Hepatocyte (in vitro differentiated cells): ENCODE measurements around the gene PRKACA. TPM values are rescaled to one million over a fixed set of nuclear protein-coding genes. Genes with fewer than 3 reads are reported as not detected.

ENCODE experiments used
- DNase-seq: peaks from one replicate; pipeline ENCODE4 v3.0.0-alpha.2; 2016; ENCODE audit warnings: low spot score
- H2AFZ ChIP-seq: fragments of 200-600 bp; sonication (generic); 2 replicates; pipeline ENCODE4 v1.6.0; 2016; ENCODE audit warnings: antibody characterized with exemption, mild to moderate bottlenecking
- H3K27ac ChIP-seq: fragments of 200-600 bp; sonication (generic); 2 replicates; pipeline ENCODE4 v1.5.1; 2016; ENCODE audit warnings: mild to moderate bottlenecking
- H3K27me3 ChIP-seq: fragments of 200-600 bp; sonication (generic); 2 replicates; pipeline ENCODE4 v1.6.1; 2016
- H3K36me3 ChIP-seq: fragments of 200-600 bp; sonication (generic); replicated peaks from 2 replicates; pipeline ENCODE4 v1.5.1; 2016; ENCODE audit warnings: low read depth; ENCODE audit not compliant: insufficient read depth
- H3K4me1 ChIP-seq: fragments of 200-600 bp; sonication (generic); 2 replicates; pipeline ENCODE4 v1.5.1; 2016; ENCODE audit warnings: mild to moderate bottlenecking, moderate library complexity; ENCODE audit not compliant: insufficient read depth
- H3K4me2 ChIP-seq: fragments of 200-600 bp; sonication (generic); 2 replicates; pipeline ENCODE4 v1.6.0; 2016
- H3K4me3 ChIP-seq: fragments of 200-600 bp; sonication (generic); 2 replicates; pipeline ENCODE4 v1.5.1; 2016; ENCODE audit warnings: mild to moderate bottlenecking
- H3K79me2 ChIP-seq: fragments of 200-600 bp; sonication (generic); 2 replicates; pipeline ENCODE4 v1.6.0; 2017; ENCODE audit warnings: mild to moderate bottlenecking
- H3K9me2 ChIP-seq: fragments of 200-600 bp; sonication (generic); replicated peaks from 2 replicates; pipeline ENCODE4 v1.6.0; 2017; ENCODE audit warnings: mild to moderate bottlenecking; ENCODE audit not compliant: insufficient read depth
- H3K9me3 ChIP-seq: fragments of 200-600 bp; sonication (generic); 2 replicates; pipeline ENCODE4 v1.5.1; 2016; ENCODE audit warnings: low read depth, mild to moderate bottlenecking
- H4K20me1 ChIP-seq: fragments of 200-600 bp; sonication (generic); 2 replicates; pipeline ENCODE4 v1.6.0; 2016; ENCODE audit warnings: mild to moderate bottlenecking; ENCODE audit not compliant: insufficient read depth, poor library complexity, severe bottlenecking
- CTCF ChIP-seq: fragments of 200-600 bp; sonication (generic); IDR thresholded peaks from 2 replicates; pipeline ENCODE4 v1.5.1; 2016; ENCODE audit warnings: antibody characterized with exemption, mild to moderate bottlenecking; ENCODE audit not compliant: poor library complexity
- EZH2 ChIP-seq: fragments of 200-600 bp; sonication (generic); IDR thresholded peaks from 2 replicates; pipeline ENCODE4 v1.6.1; 2016; ENCODE audit warnings: antibody characterized with exemption, mild to moderate bottlenecking, borderline replicate concordance
- EZH2phosphoT487 ChIP-seq: fragments of 200-600 bp; sonication (generic); IDR thresholded peaks from one replicate; pipeline ENCODE4 v1.6.1; 2018; ENCODE audit warnings: antibody characterized with exemption, mild to moderate bottlenecking, low read depth, moderate library complexity; ENCODE audit not compliant: unreplicated experiment, severe bottlenecking
- WGBS: methylation state at CpG from one replicate; pipeline ENCODE4 v1.1.6; 2016; ENCODE audit warnings: low lambda C conversion rate; ENCODE audit errors: missing lambda C conversion rate; 5-methylcytosine and 5-hydroxymethylcytosine counted together
- polyA plus RNA-seq: library from polyadenylated mRNA; unstranded; fragments of >200 nt; fragmentation: Nextera tagmentation; extraction: Ambion mirVana; gene quantifications from 2 replicates; pipeline ENCODE4 v1.2.1, GENCODE V29; 2016
- total RNA-seq: library from RNA; depleted of rRNA; stranded (reverse); fragments of >200 nt; gene quantifications from 2 replicates; pipeline ENCODE4 v1.2.3, GENCODE V29; 2014

PRKACA gene
- total and polyA plus RNA-seq, 2 experiments from 2014 or later = 13.4 to 41.5 TPM

- peak; percentile 100 for DNase-seq
- no peaks in the 10 kb centered on the region for H4K20me1 ChIP-seq
- no peaks in the 10 kb centered on the region for H3K27me3 ChIP-seq
- H3K79me2 ChIP-seq = peaks cover 16% of the 10 kb centered on the region
- H3K4me1 ChIP-seq = peaks cover 13% of the 10 kb centered on the region
- TF ChIP-seq CTCF (peak; percentile 95), EZH2phosphoT487 (no peak)
- no peaks in the 10 kb centered on the region for H3K9me2 ChIP-seq
- H3K27ac ChIP-seq = peak within 1 kb of the TSS; percentile 89
- H3K4me2 ChIP-seq = peak within 1 kb of the TSS; percentile 86
- peak within 1 kb of the TSS; percentile 34 for H2AFZ ChIP-seq
- WGBS = under 1% methylated on average over 68 of the region's 78 CpGs
- peak within 1 kb of the TSS; percentile 17 for H3K4me3 ChIP-seq
- no peaks in the 10 kb centered on the region for H3K9me3 ChIP-seq
- H3K36me3 ChIP-seq = no peaks in the 10 kb centered on the region
Measured at GRCh38 chr19:14136509-14137281, 19.1 kb upstream of the PRKACA start, which contains the start of gene ASF1B. Gene ASF1B (minus strand): TSS chr19:14136589. CDS start chr19:14136456, 133 bp downstream.

- peak overlapping the region; percentile 83 for H3K4me2 ChIP-seq
- H3K4me3 ChIP-seq = peak overlapping the region; percentile 5
- no peaks in the 10 kb centered on the region for H3K27me3 ChIP-seq
- H3K9me2 ChIP-seq = no peaks in the 10 kb centered on the region
- H3K27ac ChIP-seq = no peak overlapping the region
- WGBS = 0% methylated on average over 5 of the region's 38 CpGs
- no peak for DNase-seq
- TF ChIP-seq EZH2phosphoT487 = no peak
- no peak for TF ChIP-seq EZH2
- no peak for TF ChIP-seq CTCF
- H4K20me1 ChIP-seq = no peaks in the 10 kb centered on the region
- no peaks in the 10 kb centered on the region for H3K36me3 ChIP-seq
- H3K4me1 ChIP-seq = peaks cover 13% of the 10 kb centered on the region
- H3K79me2 ChIP-seq = peaks cover 14% of the 10 kb centered on the region
- no peaks in the 10 kb centered on the region for H3K9me3 ChIP-seq
- H2AFZ ChIP-seq = no peak overlapping the region
Measured at GRCh38 chr19:14135985-14136508, 18.5 kb upstream of the PRKACA start.

- H4K20me1 ChIP-seq = no peaks in the 10 kb centered on the region
- no peak overlapping the region for H3K4me3 ChIP-seq
- H3K9me3 ChIP-seq = no peaks in the 10 kb centered on the region
- no peak for DNase-seq
- H3K27me3 ChIP-seq = no peaks in the 10 kb centered on the region
- no peaks in the 10 kb centered on the region for H3K36me3 ChIP-seq
- H2AFZ ChIP-seq = no peak overlapping the region
- peaks cover 13% of the 10 kb centered on the region for H3K4me1 ChIP-seq
- WGBS = 67% methylated on average over 6 of the region's 6 CpGs
- TF ChIP-seq CTCF = no peak
- no peak for TF ChIP-seq EZH2phosphoT487
- TF ChIP-seq EZH2 = no peak
- no peaks in the 10 kb centered on the region for H3K9me2 ChIP-seq
- no peak overlapping the region for H3K27ac ChIP-seq
- H3K4me2 ChIP-seq = peak overlapping the region; percentile 83
- H3K79me2 ChIP-seq = peaks cover 13% of the 10 kb centered on the region
Measured at GRCh38 chr19:14135355-14135754, 17.8 kb upstream of the PRKACA start.
